A549 (cell line): ENCODE results near the gene PPP6R1. TPM values are rescaled to one million over a fixed set of nuclear protein-coding genes. Genes with fewer than 3 reads are reported as not detected.

ENCODE experiments used
- ATAC-seq, 2 experiments: fragments of 200-7000 bp in 1 of 2; fragments of >200 bp in 1 of 2; cut with Nextera tagmentation in 1 of 2; cut with Tn5 transposase in 1 of 2; 3 replicates each; pipeline versions ENCODE4 v1.8.0 to v1.9.1; 2018 to 2020; ENCODE audit warnings: mild to moderate bottlenecking in 1 of 2, moderate library complexity in 1 of 2
- CTCF ChIA-PET: fragments of 300-600 bp; sonication (Branson Sonifier 250); formaldehyde crosslinking; extraction: SDS; loops from one replicate; lab custom pipeline; 2021; ENCODE audit warnings: antibody characterized with exemption, inconsistent platforms; lab: Yijun Ruan, JAX
- POLR2A ChIA-PET: fragments of 350-600 bp; formaldehyde crosslinking; extraction: SDS; loops from one replicate; lab custom pipeline; 2021; ENCODE audit warnings: antibody characterized with exemption, inconsistent platforms; lab: Yijun Ruan, JAX
- DNase-seq, 2 experiments: peaks; one replicate each; pipeline versions ENCODE4 v3.0.0 to v3.0.0-alpha.2; 2011 to 2016; ENCODE audit warnings: low read depth in 1 of 2, low spot score in 1 of 2
- FAIRE-seq: peaks from 2 replicates; lab custom pipeline; 2011; peaks lifted over from hg19 to GRCh38; lab: Jason Lieb, UNC
- H3K27ac ChIP-seq, 2 experiments: fragments of >200 bp; sonication (Bioruptor Twin); formaldehyde crosslinking; 3 replicates each; pipeline ENCODE4 v1.5.1; 2016 to 2017
- H3K4me1 ChIP-seq: fragments of >200 bp; sonication (Bioruptor Twin); formaldehyde crosslinking; 3 replicates; pipeline ENCODE4 v1.6.1; 2016
- H3K4me2 ChIP-seq: fragments of >200 bp; sonication (Bioruptor Twin); formaldehyde crosslinking; 3 replicates; pipeline ENCODE4 v1.6.1; 2016
- H3K4me3 ChIP-seq: fragments of >200 bp; sonication (Bioruptor Twin); formaldehyde crosslinking; 3 replicates; pipeline ENCODE4 v1.5.1; 2016
- H3K9me3 ChIP-seq: fragments of >200 bp; sonication (Bioruptor Twin); formaldehyde crosslinking; 3 replicates; pipeline ENCODE4 v1.6.1; 2016
- BHLHE40 ChIP-seq: IDR thresholded peaks from 2 replicates; pipeline ENCODE4 v1.6.1; 2012; ENCODE audit warnings: low read depth, low read length, inconsistent platforms
- CEBPB ChIP-seq, 2 experiments: fragments of >200 bp in 1 of 2; sonication (Bioruptor Twin) in 1 of 2; formaldehyde crosslinking in 1 of 2; IDR thresholded peaks; 2 replicates each; pipeline ENCODE4 v1.6.1; 2012 to 2016
- CHD4 ChIP-seq: fragments of 200-600 bp; sonication (generic); IDR thresholded peaks from 2 replicates; pipeline ENCODE4 v1.6.1; 2016; ENCODE audit warnings: antibody characterized with exemption, mild to moderate bottlenecking, borderline replicate concordance
- EHF ChIP-seq: fragments of 250-450 bp; sonication (Bioruptor Pico); IDR thresholded peaks from 2 replicates; pipeline ENCODE4 v1.5.0; 2020; ENCODE audit warnings: mild to moderate bottlenecking
- EP300 ChIP-seq, 2 experiments: fragments of >200 bp; sonication (Bioruptor Twin); formaldehyde crosslinking; IDR thresholded peaks; 2 replicates in 1 of 2; 3 replicates in 1 of 2; pipeline ENCODE4 v1.6.1; 2016 to 2017
- ESRRA ChIP-seq: fragments of 150-350 bp; IDR thresholded peaks from 2 replicates; pipeline ENCODE4 v1.6.1; 2014; ENCODE audit warnings: mild to moderate bottlenecking, low read length, borderline replicate concordance
- FOSL2 ChIP-seq, 2 experiments: fragments of 450-650 bp in 1 of 2; fragments of >200 bp in 1 of 2; sonication (Bioruptor Twin) in 1 of 2; formaldehyde crosslinking; IDR thresholded peaks; 2 replicates each; pipeline versions ENCODE4 v1.5.0 to v1.6.1; 2016 to 2020; ENCODE audit warnings: mild to moderate bottlenecking in 1 of 2, moderate library complexity in 1 of 2
- GATA3 ChIP-seq: IDR thresholded peaks from 2 replicates; pipeline ENCODE4 v1.6.1; 2012; ENCODE audit warnings: borderline replicate concordance
- HEYL ChIP-seq: fragments of 250-450 bp; sonication (Bioruptor Pico); IDR thresholded peaks from 2 replicates; pipeline ENCODE4 v1.8.0; 2021; ENCODE audit warnings: mild to moderate bottlenecking, moderate library complexity
- JUNB ChIP-seq: fragments of >200 bp; sonication (Bioruptor Twin); formaldehyde crosslinking; IDR thresholded peaks from 2 replicates; pipeline ENCODE4 v1.6.1; 2016
- MAFK ChIP-seq: fragments of 450-650 bp; IDR thresholded peaks from 2 replicates; pipeline ENCODE4 v1.6.1; 2014; ENCODE audit not compliant: partially characterized antibody
- MYC ChIP-seq: IDR thresholded peaks from 2 replicates; pipeline ENCODE4 v1.6.1; 2012; ENCODE audit warnings: mild to moderate bottlenecking, inconsistent platforms, low read length, improper control_type of control experiment, borderline replicate concordance
- PHF8 ChIP-seq: fragments of 200-600 bp; sonication (generic); IDR thresholded peaks from 2 replicates; pipeline ENCODE4 v1.6.1; 2016; ENCODE audit warnings: low read depth, mild to moderate bottlenecking, antibody characterized with exemption, moderate library complexity, borderline replicate concordance
- POLR2A ChIP-seq: IDR thresholded peaks from 2 replicates; pipeline ENCODE4 v1.6.1; 2012; ENCODE audit warnings: mild to moderate bottlenecking, low read length
- POLR2AphosphoS2 ChIP-seq: conservative IDR thresholded peaks from 2 replicates; pipeline ENCODE4 v1.6.1; 2012; ENCODE audit warnings: low read length, improper control_type of control experiment, inconsistent platforms
- RARB ChIP-seq: fragments of 250-450 bp; sonication (Bioruptor Pico); IDR thresholded peaks from 2 replicates; pipeline ENCODE4 v1.8.0; 2021; ENCODE audit warnings: mild to moderate bottlenecking, moderate library complexity
- TFCP2L1 ChIP-seq: fragments of 250-450 bp; sonication (Bioruptor Pico); IDR thresholded peaks from 2 replicates; pipeline ENCODE4 v1.5.0; 2021; ENCODE audit warnings: mild to moderate bottlenecking
- TP53 ChIP-seq: fragments of 250-450 bp; sonication (Bioruptor Pico); IDR thresholded peaks from 2 replicates; pipeline ENCODE4 v1.5.0; 2021; ENCODE audit warnings: mild to moderate bottlenecking, moderate library complexity
- ZNF302 ChIP-seq: fragments of 250-450 bp; sonication (Bioruptor Pico); IDR thresholded peaks from 2 replicates; pipeline ENCODE4 v1.9.0; 2021; ENCODE audit warnings: inconsistent platforms, mild to moderate bottlenecking, moderate library complexity
- ZSCAN20 ChIP-seq: fragments of 250-450 bp; sonication (Bioruptor Pico); IDR thresholded peaks from 2 replicates; pipeline ENCODE4 v1.8.0; 2022; ENCODE audit warnings: mild to moderate bottlenecking, moderate library complexity
- WGBS: methylation state at CpG from one replicate; pipeline ENCODE4 v1.1.6; 2017; ENCODE audit errors: missing lambda C conversion rate; 5-methylcytosine and 5-hydroxymethylcytosine counted together
- polyA plus RNA-seq, 4 experiments: library from polyadenylated mRNA; depleted of rRNA in 3 of 4; stranded (reverse); fragments of >200 nt; fragmentation: RNase III in 1 of 4; extraction: RNeasy Plus Mini Kit Qiagen cat#74134 plus additional on column Dnase treatment in 1 of 4; gene quantifications; 2 replicates in 3 of 4; 3 replicates in 1 of 4; pipeline ENCODE4 v1.2.3, GENCODE V29; 2011 to 2017
- TF ChIP-seq, protein P1 (sequence below): fragments of 150-350 bp; IDR thresholded peaks from 2 replicates; pipeline ENCODE4 v1.6.1; 2014; ENCODE audit warnings: low read depth, mild to moderate bottlenecking, low read length
- TF ChIP-seq, protein P2 (sequence below): IDR thresholded peaks from 2 replicates; pipeline ENCODE4 v1.6.1; 2012
- TF ChIP-seq, protein P3 (sequence below): fragments of 450-650 bp; IDR thresholded peaks from 2 replicates; pipeline ENCODE4 v1.6.1; 2014; ENCODE audit warnings: antibody characterized with exemption

Gene PPP6R1
- polyA plus RNA-seq, 2 of the 4 experiments (the other 2 are of a cell fraction): 42.9 to 78.0 TPM

DNA sequence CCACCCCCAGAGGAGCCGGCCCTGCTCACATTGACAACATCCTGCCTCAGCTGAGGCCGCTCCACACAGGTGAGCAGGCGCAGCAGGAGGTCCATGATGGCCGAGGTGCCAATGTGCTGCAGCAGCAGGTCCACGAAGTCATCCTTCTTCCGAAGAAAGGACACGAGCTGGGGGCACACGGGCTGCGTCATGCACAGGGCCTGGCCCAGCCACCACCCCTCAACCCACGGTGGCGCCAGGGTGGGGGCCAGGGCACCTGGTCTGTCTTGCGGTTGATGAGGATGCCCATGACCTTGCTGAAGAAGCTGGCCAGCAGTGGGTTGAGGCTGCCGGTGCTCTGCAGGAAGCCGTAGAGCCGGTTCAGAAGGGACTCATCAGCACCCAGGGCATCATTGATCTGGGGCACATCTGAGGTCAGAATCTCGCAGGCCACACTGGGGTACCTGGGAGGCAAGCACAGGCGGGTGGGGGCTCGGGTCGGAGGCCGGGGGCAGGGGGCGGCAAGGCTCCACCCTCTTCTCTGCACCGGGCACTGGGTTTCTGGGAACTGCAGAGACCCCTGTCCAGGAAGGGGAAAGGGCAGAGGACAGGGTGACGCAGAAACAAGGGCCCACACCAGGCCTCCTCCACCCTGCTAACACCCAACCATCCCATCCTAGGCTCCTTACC is 13.4 kb downstream of the PPP6R1 start:
- no peak overlapping the region for H3K4me2 ChIP-seq
- no peak for TF ChIP-seq RARB (CRISPR knock-in tag)
- TF ChIP-seq GATA3: no peak
- no peak for TF ChIP-seq BHLHE40
- TF ChIP-seq, all 56 proteins: peak for 0
- no peak for ATAC-seq
- FAIRE-seq: no peak
- ChIA-PET CTCF (interaction anchor here (1.3 to 3.2 kb wide), 6 partner anchors 11 to 173 kb away, joined by 3 to 14 read pairs (median 6); no protein-coding TSS in a partner anchor), POLR2A (interaction anchor here (0.6 to 1.2 kb wide), 2 partner anchors 11 to 305 kb away, joined by 3 read pairs; no protein-coding TSS in a partner anchor)
- whole genome bisulfite sequencing: 93% methylated on average over 20 of the region's 23 CpGs
- Histone ChIP-seq H3K4me1 (peaks cover 18% of the 10 kb centered on the region; the same call in 2 of the 3 replicates), H3K4me3 (no peak overlapping the region), H3K9me3 (no peaks in the 10 kb centered on the region), H3K27ac (no peak overlapping the region)
- DNase-seq: no peak

DNA sequence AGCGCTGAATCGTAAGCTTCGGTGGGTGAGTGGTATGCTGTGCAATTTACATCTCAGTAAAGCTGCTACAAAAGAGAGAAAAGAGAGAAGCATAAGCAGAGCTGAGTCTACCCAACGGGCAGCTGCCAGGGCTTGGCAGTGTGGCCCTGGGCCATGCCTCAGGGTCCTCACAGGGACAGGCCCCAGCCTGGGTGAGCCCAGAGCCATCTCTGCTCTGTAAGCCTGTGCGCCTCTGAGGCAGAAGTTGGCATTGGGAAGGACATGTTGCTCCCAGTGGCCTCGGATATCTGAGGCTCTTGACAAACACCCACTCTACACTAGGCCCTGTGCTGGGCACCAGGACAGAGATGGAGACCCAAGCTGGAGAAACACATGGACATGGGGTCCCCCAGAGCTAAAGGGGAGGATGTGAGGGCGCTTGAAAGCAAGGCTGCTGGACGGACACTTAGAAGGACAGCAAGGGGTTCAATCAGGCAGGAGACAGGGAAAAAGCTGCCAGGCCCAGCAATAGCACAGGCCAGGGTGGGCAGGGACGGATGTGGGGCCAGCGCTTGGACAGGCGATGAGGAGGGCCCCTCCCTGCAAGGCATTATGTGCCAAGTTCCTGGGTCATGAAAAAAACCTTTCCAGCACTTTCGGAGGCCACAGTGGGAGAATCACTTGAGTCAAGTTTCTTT is 14.7 kb downstream of the PPP6R1 start:
- WGBS: 83% methylated on average over 12 of the region's 12 CpGs
- TF ChIP-seq ZNF302: no peak
- TF ChIP-seq CHD4: no peak
- TF ChIP-seq ESRRA: no peak
- no peak for TF ChIP-seq TP53
- TF ChIP-seq MYC: no peak
- TF ChIP-seq FOSL2 (IDR thresholded peaks at IDR 0.05): no peak
- no peak for TF ChIP-seq FOSL2 (CRISPR knock-in tag; IDR thresholded peaks at IDR 0.05)
- no peak for TF ChIP-seq ZSCAN20 (CRISPR knock-in tag)
- no peak for TF ChIP-seq TFCP2L1 (CRISPR knock-in tag)
- no peak for TF ChIP-seq JUNB
- TF ChIP-seq, protein P1, sequence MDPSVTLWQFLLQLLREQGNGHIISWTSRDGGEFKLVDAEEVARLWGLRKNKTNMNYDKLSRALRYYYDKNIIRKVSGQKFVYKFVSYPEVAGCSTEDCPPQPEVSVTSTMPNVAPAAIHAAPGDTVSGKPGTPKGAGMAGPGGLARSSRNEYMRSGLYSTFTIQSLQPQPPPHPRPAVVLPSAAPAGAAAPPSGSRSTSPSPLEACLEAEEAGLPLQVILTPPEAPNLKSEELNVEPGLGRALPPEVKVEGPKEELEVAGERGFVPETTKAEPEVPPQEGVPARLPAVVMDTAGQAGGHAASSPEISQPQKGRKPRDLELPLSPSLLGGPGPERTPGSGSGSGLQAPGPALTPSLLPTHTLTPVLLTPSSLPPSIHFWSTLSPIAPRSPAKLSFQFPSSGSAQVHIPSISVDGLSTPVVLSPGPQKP: no peak
- TF ChIP-seq HEYL (CRISPR knock-in tag): no peak
- no peak for TF ChIP-seq EHF (CRISPR knock-in tag)
- no peak for TF ChIP-seq POLR2AphosphoS2
- TF ChIP-seq MAFK: no peak
- TF ChIP-seq EP300 (IDR thresholded peaks at IDR 0.05): no peak
- TF ChIP-seq, protein P2, sequence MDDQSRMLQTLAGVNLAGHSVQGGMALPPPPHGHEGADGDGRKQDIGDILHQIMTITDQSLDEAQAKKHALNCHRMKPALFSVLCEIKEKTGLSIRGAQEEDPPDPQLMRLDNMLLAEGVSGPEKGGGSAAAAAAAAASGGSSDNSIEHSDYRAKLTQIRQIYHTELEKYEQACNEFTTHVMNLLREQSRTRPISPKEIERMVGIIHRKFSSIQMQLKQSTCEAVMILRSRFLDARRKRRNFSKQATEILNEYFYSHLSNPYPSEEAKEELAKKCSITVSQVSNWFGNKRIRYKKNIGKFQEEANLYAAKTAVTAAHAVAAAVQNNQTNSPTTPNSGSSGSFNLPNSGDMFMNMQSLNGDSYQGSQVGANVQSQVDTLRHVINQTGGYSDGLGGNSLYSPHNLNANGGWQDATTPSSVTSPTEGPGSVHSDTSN: no peak
- TF ChIP-seq PHF8: no peak
- TF ChIP-seq CEBPB (IDR thresholded peaks at IDR 0.05): no peak
- TF ChIP-seq, protein P3, sequence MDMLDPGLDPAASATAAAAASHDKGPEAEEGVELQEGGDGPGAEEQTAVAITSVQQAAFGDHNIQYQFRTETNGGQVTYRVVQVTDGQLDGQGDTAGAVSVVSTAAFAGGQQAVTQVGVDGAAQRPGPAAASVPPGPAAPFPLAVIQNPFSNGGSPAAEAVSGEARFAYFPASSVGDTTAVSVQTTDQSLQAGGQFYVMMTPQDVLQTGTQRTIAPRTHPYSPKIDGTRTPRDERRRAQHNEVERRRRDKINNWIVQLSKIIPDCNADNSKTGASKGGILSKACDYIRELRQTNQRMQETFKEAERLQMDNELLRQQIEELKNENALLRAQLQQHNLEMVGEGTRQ: no peak
- no peak for TF ChIP-seq POLR2A
- CTCF ChIA-PET: interaction anchor here (0.8 to 3.2 kb wide), 8 partner anchors 11 to 174 kb away, joined by 3 to 14 read pairs (median 5); no protein-coding TSS in a partner anchor
- Histone ChIP-seq H3K9me3 (no peaks in the 10 kb centered on the region), H3K27ac (no peak overlapping the region), H3K4me2 (no peak overlapping the region), H3K4me3 (no peak overlapping the region), H3K4me1 (peaks cover 18% of the 10 kb centered on the region; the same call in 2 of the 3 replicates)
- ATAC-seq (no peak), FAIRE-seq (no peak), DNase-seq (no peak)
- POLR2A ChIA-PET: no interaction called here
